Osteocyte (in vitro differentiated cells): ENCODE data around the gene SULT4A1. TPM values are rescaled to one million over a fixed set of nuclear protein-coding genes. Genes with fewer than 3 reads are reported as not detected.

Experiments
- DNase-seq: peaks from one replicate; pipeline ENCODE4 v3.0.0; 2021; ENCODE audit warnings: mixed read lengths; ENCODE audit not compliant: unreplicated experiment; ENCODE audit errors: extremely low spot score
- H3K27ac Mint-ChIP-seq: one replicate; pipeline ENCODE4 v1.8.0; 2021; ENCODE audit warnings: mild to moderate bottlenecking, mixed read lengths; ENCODE audit not compliant: unreplicated experiment
- H3K27me3 Mint-ChIP-seq: one replicate; pipeline ENCODE4 v1.8.0; 2021; ENCODE audit warnings: mixed read lengths; ENCODE audit not compliant: unreplicated experiment
- H3K36me3 Mint-ChIP-seq: one replicate; pipeline ENCODE4 v1.8.0; 2021; ENCODE audit warnings: mixed read lengths; ENCODE audit not compliant: unreplicated experiment
- H3K4me1 Mint-ChIP-seq: one replicate; pipeline ENCODE4 v1.8.0; 2021; ENCODE audit warnings: mixed read lengths; ENCODE audit not compliant: unreplicated experiment
- H3K4me3 Mint-ChIP-seq: one replicate; pipeline ENCODE4 v1.8.0; 2021; ENCODE audit warnings: mild to moderate bottlenecking, moderate library complexity, mixed read lengths; ENCODE audit not compliant: unreplicated experiment
- H3K9me3 Mint-ChIP-seq: one replicate; pipeline ENCODE4 v1.8.0; 2021; ENCODE audit warnings: mixed read lengths; ENCODE audit not compliant: unreplicated experiment
- total RNA-seq: library from RNA; stranded (reverse); gene quantifications from 2 replicates; pipeline ENCODE4 v1.2.1, GENCODE V29; 2021
- TF ChIP-seq, protein P1 (sequence below): fragments of 200-600 bp; sonication (generic); IDR thresholded peaks from 2 replicates; pipeline ENCODE4 v1.5.0; 2021; ENCODE audit warnings: antibody characterized with exemption, mild to moderate bottlenecking, moderate library complexity

The SULT4A1 gene
- total RNA-seq, 1 donor from 2014 or later, result not detected

DNA sequence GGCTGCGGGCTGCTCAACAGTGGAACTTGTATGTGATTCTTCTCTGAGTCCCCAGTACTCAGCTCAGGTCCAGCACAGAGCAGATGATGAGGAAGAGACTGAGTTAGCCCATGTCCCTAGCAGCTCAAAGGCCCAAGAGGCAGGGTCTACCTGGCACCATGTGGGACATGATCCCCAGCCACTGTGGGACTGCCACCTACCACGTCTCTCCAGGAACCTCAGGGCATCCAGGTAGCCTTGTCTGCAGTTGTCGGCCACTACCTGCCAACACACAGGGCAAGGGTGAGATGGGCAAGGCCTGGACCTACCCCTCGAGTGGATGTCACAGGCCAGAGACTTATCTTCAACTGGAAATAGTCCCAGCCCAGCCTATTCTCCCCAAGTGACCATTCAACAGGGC, 25.1 kb upstream of the SULT4A1 start:
- Mint-ChIP-seq H3K4me3 (no peak overlapping the region), H3K27ac (no peak overlapping the region), H3K36me3 (no peaks in the 10 kb centered on the region), H3K27me3 (peaks cover 34% of the 10 kb centered on the region), H3K9me3 (no peaks in the 10 kb centered on the region), H3K4me1 (no peaks in the 10 kb centered on the region)
- TF ChIP-seq, protein P1, sequence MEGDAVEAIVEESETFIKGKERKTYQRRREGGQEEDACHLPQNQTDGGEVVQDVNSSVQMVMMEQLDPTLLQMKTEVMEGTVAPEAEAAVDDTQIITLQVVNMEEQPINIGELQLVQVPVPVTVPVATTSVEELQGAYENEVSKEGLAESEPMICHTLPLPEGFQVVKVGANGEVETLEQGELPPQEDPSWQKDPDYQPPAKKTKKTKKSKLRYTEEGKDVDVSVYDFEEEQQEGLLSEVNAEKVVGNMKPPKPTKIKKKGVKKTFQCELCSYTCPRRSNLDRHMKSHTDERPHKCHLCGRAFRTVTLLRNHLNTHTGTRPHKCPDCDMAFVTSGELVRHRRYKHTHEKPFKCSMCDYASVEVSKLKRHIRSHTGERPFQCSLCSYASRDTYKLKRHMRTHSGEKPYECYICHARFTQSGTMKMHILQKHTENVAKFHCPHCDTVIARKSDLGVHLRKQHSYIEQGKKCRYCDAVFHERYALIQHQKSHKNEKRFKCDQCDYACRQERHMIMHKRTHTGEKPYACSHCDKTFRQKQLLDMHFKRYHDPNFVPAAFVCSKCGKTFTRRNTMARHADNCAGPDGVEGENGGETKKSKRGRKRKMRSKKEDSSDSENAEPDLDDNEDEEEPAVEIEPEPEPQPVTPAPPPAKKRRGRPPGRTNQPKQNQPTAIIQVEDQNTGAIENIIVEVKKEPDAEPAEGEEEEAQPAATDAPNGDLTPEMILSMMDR, result no peak
- DNase-seq, result no peak

DNA sequence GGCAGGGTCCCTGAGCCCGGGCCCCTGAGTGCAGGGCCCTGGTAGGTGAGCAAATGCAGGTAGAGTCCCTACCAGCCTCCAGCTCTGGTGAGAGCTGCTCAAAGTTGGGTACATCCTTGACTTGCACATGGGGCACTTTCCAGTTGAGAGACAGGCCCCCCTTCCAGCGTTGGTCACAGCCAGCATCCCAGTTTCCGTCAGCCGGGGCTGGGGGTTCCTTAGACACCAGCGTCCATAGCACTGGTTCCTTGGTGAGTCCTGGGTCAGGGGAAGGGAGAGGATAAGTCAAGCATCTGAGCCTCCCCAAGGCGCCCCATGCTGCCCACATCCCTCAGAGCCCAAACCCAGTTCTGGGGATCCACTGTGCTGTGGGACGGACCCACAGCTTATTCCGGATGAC, 23.9 kb upstream of the SULT4A1 start:
- Mint-ChIP-seq H3K4me3 (no peak overlapping the region), H3K27ac (no peak overlapping the region), H3K9me3 (no peaks in the 10 kb centered on the region), H3K27me3 (peaks cover 26% of the 10 kb centered on the region), H3K36me3 (no peaks in the 10 kb centered on the region), H3K4me1 (no peaks in the 10 kb centered on the region)
- no peak for DNase-seq
- TF ChIP-seq, protein P1, result no peak

- H3K27me3 Mint-ChIP-seq, result peaks cover 23% of the 10 kb centered on the region
Observed at GRCh38 chr22:43885786-43886185, 23.5 kb upstream of the SULT4A1 start.

GRCh38 chr22:43885319-43885671, 23.0 kb upstream of the SULT4A1 start:
- H3K4me3 Mint-ChIP-seq, result no peak overlapping the region
- no peak overlapping the region for H3K27ac Mint-ChIP-seq
- TF ChIP-seq, protein P1, result peak; percentile 5
- no peaks in the 10 kb centered on the region for H3K36me3 Mint-ChIP-seq
- DNase-seq, result no peak
- no peaks in the 10 kb centered on the region for H3K4me1 Mint-ChIP-seq
- H3K27me3 Mint-ChIP-seq, result peaks cover 18% of the 10 kb centered on the region
- no peaks in the 10 kb centered on the region for H3K9me3 Mint-ChIP-seq

More at GRCh38 chr22:43885786-43886185, 23.5 kb upstream of the SULT4A1 start:
- H3K36me3 Mint-ChIP-seq, result no peaks in the 10 kb centered on the region
- H3K9me3 Mint-ChIP-seq, result no peaks in the 10 kb centered on the region
- no peak overlapping the region for H3K4me3 Mint-ChIP-seq
- H3K27ac Mint-ChIP-seq, result no peak overlapping the region
- no peaks in the 10 kb centered on the region for H3K4me1 Mint-ChIP-seq
- no peak for DNase-seq
- TF ChIP-seq, protein P1, result no peak

DNA sequence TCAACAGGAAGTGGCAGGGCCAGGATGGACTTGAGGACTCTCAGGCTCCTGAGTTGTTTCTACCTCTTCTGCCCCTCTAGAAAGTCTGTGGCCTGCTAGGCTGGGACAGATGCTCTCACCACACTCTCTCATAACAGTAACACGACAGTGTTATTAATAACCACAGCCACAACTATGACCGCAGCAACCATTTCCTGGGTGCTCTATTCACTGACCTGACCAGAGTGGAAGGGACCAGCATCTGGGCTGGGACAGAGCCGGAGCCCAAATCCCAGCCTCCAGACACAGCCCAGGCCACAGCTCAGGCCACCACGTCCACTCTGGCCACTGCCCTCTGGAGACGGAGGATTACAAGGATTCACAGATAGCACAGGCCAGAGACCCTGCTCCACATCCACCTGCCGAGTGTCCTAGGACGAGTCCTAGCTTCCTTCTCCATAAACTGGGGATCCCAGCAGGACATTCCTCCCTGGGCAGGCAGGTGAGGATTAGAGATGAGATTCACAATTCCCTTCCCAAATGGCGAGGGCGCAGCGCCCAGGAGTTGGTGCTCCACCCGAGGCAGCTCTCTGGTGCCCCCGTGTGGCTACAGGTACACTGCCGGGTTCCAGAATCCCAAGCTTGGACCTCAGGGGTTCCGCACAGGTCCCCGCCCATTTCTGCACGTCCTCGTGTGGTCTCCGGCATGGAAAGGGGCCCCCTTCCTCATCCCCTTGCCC, 22.4 kb upstream of the SULT4A1 start:
- no peaks in the 10 kb centered on the region for H3K9me3 Mint-ChIP-seq

More for the DNA sequence above, 22.4 kb upstream of the SULT4A1 start:
- Mint-ChIP-seq H3K27ac (no peak overlapping the region), H3K27me3 (peaks cover 17% of the 10 kb centered on the region), H3K36me3 (no peaks in the 10 kb centered on the region), H3K4me1 (no peaks in the 10 kb centered on the region), H3K4me3 (no peak overlapping the region)
- TF ChIP-seq, protein P1, result peak; percentile 78
- no peak for DNase-seq
